Activated CD8-positive, alpha-beta T cell treated with anti-CD3 and anti-CD28 coated beads for 36 hours (primary cell): ENCODE measurements around the gene HOXC9. TPM values are rescaled to one million over a fixed set of nuclear protein-coding genes. Genes with fewer than 3 reads are reported as not detected.

Experiments used
- ATAC-seq: fragments of 200-7000 bp; cut with Tn5 transposase; one replicate; pipeline ENCODE4 v1.10.0; 2021; ENCODE audit warnings: mild to moderate bottlenecking, moderate library complexity
- CTCF ChIA-PET: fragments of 350-600 bp; sonication (Branson Sonifier 250); formaldehyde crosslinking; loops from one replicate; lab custom pipeline; 2021; ENCODE audit warnings: antibody characterized with exemption; lab: Charles Lee
- POLR2A ChIA-PET: fragments of 350-600 bp; sonication (Branson Sonifier 250); formaldehyde crosslinking; loops from one replicate; lab custom pipeline; 2021; ENCODE audit warnings: antibody characterized with exemption; lab: Charles Lee
- DNase-seq: peaks from one replicate; pipeline ENCODE4 v3.0.0-alpha.2; 2020
- H3K27ac Mint-ChIP-seq: one replicate; pipeline ENCODE4 v1.8.0; 2021; ENCODE audit warnings: mild to moderate bottlenecking, mixed read lengths
- H3K27me3 Mint-ChIP-seq: one replicate; pipeline ENCODE4 v1.8.0; 2021; ENCODE audit warnings: mixed read lengths
- H3K36me3 Mint-ChIP-seq: one replicate; pipeline ENCODE4 v1.8.0; 2021; ENCODE audit warnings: low read depth, mixed read lengths
- H3K4me1 Mint-ChIP-seq: one replicate; pipeline ENCODE4 v1.8.0; 2021; ENCODE audit warnings: low read depth, mixed read lengths
- H3K4me3 Mint-ChIP-seq: one replicate; pipeline ENCODE4 v1.8.0; 2021; ENCODE audit warnings: mild to moderate bottlenecking, moderate library complexity, mixed read lengths
- H3K9me3 Mint-ChIP-seq: one replicate; pipeline ENCODE4 v1.8.0; 2021; ENCODE audit warnings: mixed read lengths
- intact Hi-C: fragments of 100-400 bp; cut with micrococcal nuclease; formaldehyde crosslinking; loops from one replicate; pipeline ENCODE4 v1.10.0; 2022
- total RNA-seq, 2 experiments: library from RNA; stranded (reverse); gene quantifications; one replicate each; pipeline ENCODE4 v1.2.3, GENCODE V29; 2021
- TF ChIP-seq, protein P1 (sequence below): fragments of 200-600 bp; IDR thresholded peaks from one replicate; pipeline ENCODE4 v1.8.0; 2022; ENCODE audit warnings: antibody characterized with exemption, mild to moderate bottlenecking

HOXC9 gene
- total RNA-seq, 2 experiments from 2014 or later = not detected

DNA sequence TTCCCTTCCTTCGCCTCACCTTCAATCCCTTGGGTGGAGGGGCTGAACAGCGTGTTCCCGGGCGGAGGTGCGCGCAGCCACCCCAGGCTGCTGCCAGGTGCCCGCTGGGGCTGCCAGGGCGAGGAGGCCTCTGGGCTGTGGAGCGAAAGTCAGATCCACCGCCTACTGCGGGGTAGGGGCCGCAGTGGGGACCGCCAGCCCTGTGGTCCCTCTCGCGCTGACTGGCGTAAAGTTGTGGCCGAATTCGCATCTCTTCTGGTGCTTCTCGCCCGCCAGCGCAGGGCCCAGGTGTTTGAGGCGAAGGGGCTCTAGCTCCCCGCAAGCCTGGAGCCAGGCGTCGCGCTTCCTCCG lies 46.8 kb downstream of the HOXC9 start:
- TF ChIP-seq, protein P1, sequence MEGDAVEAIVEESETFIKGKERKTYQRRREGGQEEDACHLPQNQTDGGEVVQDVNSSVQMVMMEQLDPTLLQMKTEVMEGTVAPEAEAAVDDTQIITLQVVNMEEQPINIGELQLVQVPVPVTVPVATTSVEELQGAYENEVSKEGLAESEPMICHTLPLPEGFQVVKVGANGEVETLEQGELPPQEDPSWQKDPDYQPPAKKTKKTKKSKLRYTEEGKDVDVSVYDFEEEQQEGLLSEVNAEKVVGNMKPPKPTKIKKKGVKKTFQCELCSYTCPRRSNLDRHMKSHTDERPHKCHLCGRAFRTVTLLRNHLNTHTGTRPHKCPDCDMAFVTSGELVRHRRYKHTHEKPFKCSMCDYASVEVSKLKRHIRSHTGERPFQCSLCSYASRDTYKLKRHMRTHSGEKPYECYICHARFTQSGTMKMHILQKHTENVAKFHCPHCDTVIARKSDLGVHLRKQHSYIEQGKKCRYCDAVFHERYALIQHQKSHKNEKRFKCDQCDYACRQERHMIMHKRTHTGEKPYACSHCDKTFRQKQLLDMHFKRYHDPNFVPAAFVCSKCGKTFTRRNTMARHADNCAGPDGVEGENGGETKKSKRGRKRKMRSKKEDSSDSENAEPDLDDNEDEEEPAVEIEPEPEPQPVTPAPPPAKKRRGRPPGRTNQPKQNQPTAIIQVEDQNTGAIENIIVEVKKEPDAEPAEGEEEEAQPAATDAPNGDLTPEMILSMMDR = no peak
- ChIA-PET CTCF (no interaction called here), POLR2A (no interaction called here)
- peaks cover 87% of the 10 kb centered on the region for H3K27me3 Mint-ChIP-seq
- intact Hi-C loops = no loop called here
- H3K27ac Mint-ChIP-seq = no peak overlapping the region
- DNase-seq (no peak), ATAC-seq (no peak)
- peak overlapping the region; percentile 18 for H3K4me3 Mint-ChIP-seq
- H3K4me1 Mint-ChIP-seq = peaks cover 25% of the 10 kb centered on the region
- no peaks in the 10 kb centered on the region for H3K9me3 Mint-ChIP-seq
- H3K36me3 Mint-ChIP-seq = no peaks in the 10 kb centered on the region

DNA sequence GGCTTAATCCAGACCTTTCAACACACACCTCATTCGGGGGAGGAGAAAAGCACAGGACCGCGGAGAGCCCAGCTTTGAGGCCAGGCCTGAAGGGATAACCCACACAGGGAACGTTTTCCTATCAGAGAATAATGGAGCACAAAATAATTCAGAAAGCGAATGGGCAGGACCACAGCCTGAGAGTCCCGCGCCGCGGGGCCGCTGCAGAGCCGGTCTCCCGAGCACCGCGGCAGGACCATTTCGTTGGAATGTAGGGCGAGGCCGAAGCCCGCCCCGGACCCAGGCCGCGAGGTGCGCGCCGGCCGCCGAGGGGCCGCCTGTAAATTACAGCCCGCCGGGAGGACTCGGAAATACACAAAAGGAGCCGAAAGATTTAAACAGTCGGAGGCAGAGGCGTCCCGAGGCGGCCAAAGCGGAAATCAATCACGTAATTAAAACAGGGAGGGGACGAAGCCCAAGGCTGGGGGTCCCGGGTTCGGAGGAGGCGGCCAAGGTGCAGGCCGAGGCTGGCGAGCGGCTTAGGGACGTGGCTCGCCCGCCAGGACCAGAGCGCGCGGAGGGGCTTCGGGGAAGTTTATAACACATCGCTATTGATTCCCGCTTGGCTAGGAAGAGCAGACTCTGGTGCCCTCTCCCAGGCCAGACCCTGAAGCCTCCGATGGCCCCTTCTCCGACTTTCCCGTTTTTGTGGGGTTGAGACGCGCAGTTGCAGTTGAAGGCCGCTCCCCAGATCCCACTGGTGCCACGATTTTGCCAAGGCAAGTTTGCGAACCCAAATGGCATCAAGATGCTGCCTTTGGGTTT lies 47.4 kb downstream of the HOXC9 start:
- ChIA-PET POLR2A (no interaction called here), CTCF (no interaction called here)
- H3K36me3 Mint-ChIP-seq = no peaks in the 10 kb centered on the region
- TF ChIP-seq, protein P1 = no peak
- peaks cover 87% of the 10 kb centered on the region for H3K27me3 Mint-ChIP-seq
- ATAC-seq (no peak), DNase-seq (no peak)
- no peak overlapping the region for H3K27ac Mint-ChIP-seq
- peak overlapping the region; percentile 18 for H3K4me3 Mint-ChIP-seq
- peaks cover 28% of the 10 kb centered on the region for H3K4me1 Mint-ChIP-seq
- intact Hi-C loops = no loop called here
- H3K9me3 Mint-ChIP-seq = no peaks in the 10 kb centered on the region

DNA sequence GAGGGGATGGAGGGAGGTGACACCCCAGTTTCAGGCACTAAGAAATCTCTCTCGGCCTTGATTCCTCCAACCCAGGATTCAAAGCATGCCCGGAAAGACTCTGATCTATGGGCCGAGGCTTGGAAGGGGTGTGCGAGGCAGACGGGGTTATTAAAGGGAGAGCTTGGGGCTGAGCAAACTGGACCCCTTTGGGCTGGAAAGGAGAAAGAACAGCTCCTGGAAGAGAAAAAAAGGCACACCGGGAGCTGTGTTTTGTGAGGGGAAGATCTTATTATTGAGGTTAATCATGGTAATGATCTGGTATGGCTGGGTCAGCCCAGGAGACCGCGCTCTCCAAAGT lies 48.0 kb downstream of the HOXC9 start:
- Mint-ChIP-seq H3K27me3 (peaks cover 86% of the 10 kb centered on the region), H3K4me3 (no peak overlapping the region), H3K27ac (no peak overlapping the region), H3K4me1 (peaks cover 32% of the 10 kb centered on the region), H3K36me3 (no peaks in the 10 kb centered on the region), H3K9me3 (no peaks in the 10 kb centered on the region)
- DNase-seq (no peak), ATAC-seq (no peak)
- TF ChIP-seq, protein P1 = no peak
- ChIA-PET CTCF (no interaction called here), POLR2A (no interaction called here)
- intact Hi-C loops = no loop called here

DNA sequence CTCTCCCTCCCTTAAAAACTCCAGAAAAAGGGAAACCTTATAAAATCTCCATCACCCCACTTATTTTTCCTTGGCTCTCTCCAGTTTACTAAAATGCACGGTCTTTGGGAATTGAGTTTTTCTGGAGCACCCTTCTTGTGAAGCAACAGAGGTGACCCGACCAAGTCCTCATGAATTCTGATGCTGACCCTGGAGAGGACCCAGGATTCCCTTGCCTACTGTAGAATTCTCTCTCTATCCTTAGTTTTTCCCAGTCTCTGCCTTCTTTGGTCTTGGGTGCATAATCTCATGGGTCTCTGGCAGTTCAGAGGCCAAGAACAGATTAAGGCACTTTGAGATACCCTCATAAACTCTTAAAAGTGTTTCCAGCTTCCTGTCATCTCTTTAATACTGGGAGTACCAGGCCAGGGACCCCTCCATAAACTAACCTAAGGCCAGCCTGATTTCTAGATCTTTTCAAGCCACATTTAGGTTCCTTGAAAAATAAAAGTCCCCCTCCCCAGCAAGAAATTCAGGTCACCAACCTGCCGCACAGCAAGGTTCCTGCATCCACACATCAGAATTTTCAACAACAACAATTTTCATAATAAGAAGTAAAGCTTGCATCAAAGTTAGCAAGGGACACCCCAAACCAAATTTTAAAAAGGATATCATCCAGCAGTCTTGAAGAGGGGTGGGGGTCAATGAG lies 48.6 kb downstream of the HOXC9 start:
- Mint-ChIP-seq H3K27ac (no peak overlapping the region), H3K4me1 (peaks cover 34% of the 10 kb centered on the region), H3K9me3 (no peaks in the 10 kb centered on the region), H3K27me3 (peaks cover 84% of the 10 kb centered on the region), H3K36me3 (no peaks in the 10 kb centered on the region), H3K4me3 (no peak overlapping the region)
- DNase-seq (no peak), ATAC-seq (no peak)
- TF ChIP-seq, protein P1 = no peak
- intact Hi-C loops = no loop called here
- ChIA-PET CTCF (no interaction called here), POLR2A (no interaction called here)

DNA sequence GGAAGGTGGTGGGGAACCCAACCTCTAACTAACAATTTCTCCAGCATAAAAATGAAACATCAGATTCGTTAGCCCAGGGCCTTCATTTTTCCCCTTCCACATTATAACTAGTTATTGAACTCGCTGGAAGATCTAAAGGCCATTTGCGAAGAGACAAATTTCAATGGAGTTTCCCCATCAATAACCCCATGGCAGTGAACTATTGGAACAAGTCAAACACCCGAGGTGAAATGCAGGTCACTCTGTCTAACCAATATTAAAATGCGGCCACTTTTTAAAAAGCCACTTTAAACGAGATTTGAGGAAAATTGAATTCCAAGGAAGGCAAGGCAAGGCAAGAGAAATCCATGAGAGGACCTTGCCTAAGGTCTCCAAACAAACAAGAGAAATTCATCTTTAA lies 49.1 kb downstream of the HOXC9 start:
- ChIA-PET POLR2A (no interaction called here), CTCF (no interaction called here)
- DNase-seq = no peak
- intact Hi-C loops = no loop called here
- H3K27ac Mint-ChIP-seq = no peak overlapping the region
- no peak overlapping the region for H3K4me3 Mint-ChIP-seq
- H3K36me3 Mint-ChIP-seq = no peaks in the 10 kb centered on the region
- H3K9me3 Mint-ChIP-seq = no peaks in the 10 kb centered on the region
- TF ChIP-seq, protein P1 = no peak
- peaks cover 31% of the 10 kb centered on the region for H3K4me1 Mint-ChIP-seq
- no peak for ATAC-seq
- H3K27me3 Mint-ChIP-seq = peaks cover 84% of the 10 kb centered on the region
